Thyroid gland (tissue), 4 donors: ENCODE measurements around the gene REV3L. TPM values are rescaled to one million over a fixed set of nuclear protein-coding genes. Genes with fewer than 3 reads are reported as not detected.

Experiments
- DNase-seq, 2 donors: peaks; one replicate each; pipeline ENCODE4 v3.0.0-alpha.2; 2019
- H3K27ac ChIP-seq, 3 donors: fragments of 200-600 bp; sonication (generic); 1 replicate in 2 of 3; 2 replicates in 1 of 3; pipeline ENCODE4 v1.5.1; 2016 to 2019; ENCODE audit warnings: mild to moderate bottlenecking in 1 of 3, moderate library complexity in 1 of 3
- H3K27me3 ChIP-seq: fragments of 200-600 bp; sonication (generic); one replicate; pipeline ENCODE4 v1.5.1; 2019
- H3K36me3 ChIP-seq, 2 donors: fragments of 200-600 bp; sonication (generic); one replicate each; pipeline ENCODE4 v1.5.1; 2016 to 2019
- H3K4me1 ChIP-seq, 2 donors: fragments of 200-600 bp; sonication (generic); one replicate each; pipeline ENCODE4 v1.5.1; 2017 to 2019
- H3K4me3 ChIP-seq, 3 donors: fragments of 200-600 bp; sonication (generic); replicated peaks in 1 of 3; 1 replicate in 2 of 3; 2 replicates in 1 of 3; pipeline ENCODE4 v1.5.1; 2016; ENCODE audit warnings: mild to moderate bottlenecking in 1 of 3
- H3K9me3 ChIP-seq: fragments of 200-600 bp; sonication (generic); one replicate; pipeline ENCODE4 v1.5.1; 2017
- CTCF ChIP-seq, 6 experiments: fragments of 200-600 bp in 3 of 6; fragments of 450-650 bp in 3 of 6; sonication (generic) in 3 of 6; IDR thresholded peaks; one replicate each; pipeline ENCODE4 v1.5.1; 2016 to 2019; ENCODE audit warnings: antibody characterized with exemption in 6 of 6, mild to moderate bottlenecking in 2 of 6, inconsistent platforms in 1 of 6, moderate library complexity in 1 of 6
- POLR2A ChIP-seq, 2 donors: fragments of 450-650 bp; IDR thresholded peaks; one replicate each; pipeline ENCODE4 v1.6.1; 2017; ENCODE audit warnings: antibody characterized with exemption in 2 of 2, mild to moderate bottlenecking in 2 of 2, moderate library complexity in 1 of 2
- WGBS, 2 donors: methylation state at CpG; one replicate each; pipeline ENCODE4 v1.1.5; 2017; 5-methylcytosine and 5-hydroxymethylcytosine counted together
- intact Hi-C: fragments of 100-400 bp; cut with DNase I; formaldehyde crosslinking; loops from one replicate; pipeline ENCODE4 v1.15.1; 2023
- total RNA-seq, 4 donors: library from RNA; depleted of rRNA; stranded (reverse); fragments of >200 nt; gene quantifications; one replicate each; pipeline ENCODE4 v1.2.3, GENCODE V29; 2016

Gene REV3L
- total RNA-seq, 4 donors from 2014 or later, result 38.2 to 73.5 (median 60.0) TPM

GRCh38 chr6:111418971-111419693, 63.9 kb downstream of the REV3L start:
- H3K27ac ChIP-seq, result no peak overlapping the region
- H3K4me3 ChIP-seq, result no peak overlapping the region
- no peaks in the 10 kb centered on the region for H3K36me3 ChIP-seq
- no peaks in the 10 kb centered on the region for H3K9me3 ChIP-seq
- intact Hi-C loops, result no loop called here
- TF ChIP-seq POLR2A (IDR thresholded peaks at IDR 0.05), result no peak
- 88 to 89% methylated on average over 5 of the region's 5 CpGs for WGBS, 2 donors
- no peaks in the 10 kb centered on the region for H3K27me3 ChIP-seq
- H3K4me1 ChIP-seq, result peaks cover 10 to 25% of the 10 kb centered on the region in 2 donors
- no peak for DNase-seq

GRCh38 chr6:111417946-111418345, 65.1 kb downstream of the REV3L start:
- H3K36me3 ChIP-seq, result no peaks in the 10 kb centered on the region
- no peak for DNase-seq
- no peak overlapping the region for H3K4me3 ChIP-seq
- H3K4me1 ChIP-seq, result peaks cover 7 to 13% of the 10 kb centered on the region in 2 donors
- TF ChIP-seq POLR2A (IDR thresholded peaks at IDR 0.05) (no peak), CTCF (IDR thresholded peaks at IDR 0.05) (no peak)
- no peaks in the 10 kb centered on the region for H3K9me3 ChIP-seq
- intact Hi-C loops, result no loop called here
- H3K27me3 ChIP-seq, result no peaks in the 10 kb centered on the region
- no peak overlapping the region for H3K27ac ChIP-seq

GRCh38 chr6:111417181-111417585, 65.8 kb downstream of the REV3L start:
- H3K9me3 ChIP-seq, result no peaks in the 10 kb centered on the region
- 53 to 59% methylated on average over 2 of the region's 2 CpGs for WGBS, 2 donors
- no peak overlapping the region for H3K27ac ChIP-seq
- intact Hi-C loops, result no loop called here
- no peak for TF ChIP-seq CTCF (IDR thresholded peaks at IDR 0.05)
- no peak for TF ChIP-seq POLR2A (IDR thresholded peaks at IDR 0.05)
- no peaks in the 10 kb centered on the region for H3K36me3 ChIP-seq
- DNase-seq, result no peak
- H3K4me1 ChIP-seq, result peaks cover 7 to 13% of the 10 kb centered on the region in 2 donors
- no peak overlapping the region for H3K4me3 ChIP-seq
- no peaks in the 10 kb centered on the region for H3K27me3 ChIP-seq

- no peak overlapping the region for H3K4me3 ChIP-seq
- no peaks in the 10 kb centered on the region for H3K9me3 ChIP-seq
- intact Hi-C loops, result no loop called here
- TF ChIP-seq POLR2A (IDR thresholded peaks at IDR 0.05) (no peak), CTCF (IDR thresholded peaks at IDR 0.05) (no peak)
- H3K27me3 ChIP-seq, result no peaks in the 10 kb centered on the region
- peaks cover 7 to 13% of the 10 kb centered on the region in 2 donors for H3K4me1 ChIP-seq
- no peaks in the 10 kb centered on the region for H3K36me3 ChIP-seq
- no peak overlapping the region for H3K27ac ChIP-seq
- DNase-seq, result no peak
Measured at GRCh38 chr6:111416529-111416928, 66.5 kb downstream of the REV3L start.

- no peak overlapping the region for H3K27ac ChIP-seq
- no peak overlapping the region for H3K4me3 ChIP-seq
- no peak for DNase-seq
- H3K36me3 ChIP-seq, result no peaks in the 10 kb centered on the region
- intact Hi-C loops, result no loop called here
- peaks cover 7 to 13% of the 10 kb centered on the region in 2 donors for H3K4me1 ChIP-seq
- TF ChIP-seq CTCF (IDR thresholded peaks at IDR 0.05) (no peak), POLR2A (IDR thresholded peaks at IDR 0.05) (no peak)
- H3K27me3 ChIP-seq, result no peaks in the 10 kb centered on the region
- no peaks in the 10 kb centered on the region for H3K9me3 ChIP-seq
- WGBS, 2 donors, result 97 to 98% methylated on average over 1 of the region's 1 CpG
Measured at GRCh38 chr6:111414373-111414772, 68.6 kb downstream of the REV3L start.
